CD4-positive, alpha-beta T cell treated with Interleukin-15 for 1 hour (primary cell): ENCODE data around the gene IDH1.

ENCODE experiments used
- DNase-seq: peaks from one replicate; pipeline ENCODE4 v3.0.0-alpha.2; 2020

The IDH1 gene

GRCh38 chr2:208208335-208209085 lies 46.4 kb downstream of the IDH1 start:
- no peak for DNase-seq

GRCh38 chr2:208207769-208208168 lies 47.1 kb downstream of the IDH1 start:
- DNase-seq, result no peak

GRCh38 chr2:208204166-208204565 lies 50.7 kb downstream of the IDH1 start:
- DNase-seq, result no peak

GRCh38 chr2:208195531-208195930 lies 59.3 kb downstream of the IDH1 start:
- DNase-seq, result no peak

GRCh38 chr2:208192611-208193236 lies 62.1 kb downstream of the IDH1 start:
- DNase-seq, result no peak

- DNase-seq, result no peak
Measured at GRCh38 chr2:208189810-208190503, 64.9 kb downstream of the IDH1 start, which contains the start of gene C2orf80. C2orf80 (minus strand) TSS chr2:208190030; CDS start chr2:208186986, 3,044 bp downstream.

GRCh38 chr2:208189069-208189809 lies 65.6 kb downstream of the IDH1 start:
- no peak for DNase-seq

- no peak for DNase-seq
Measured at GRCh38 chr2:208186893-208187292, 68.0 kb downstream of the IDH1 start.

- DNase-seq, result no peak
Measured at GRCh38 chr2:208186465-208186864, 68.4 kb downstream of the IDH1 start.
